ENCODE results near the gene FARP2.

DNA sequence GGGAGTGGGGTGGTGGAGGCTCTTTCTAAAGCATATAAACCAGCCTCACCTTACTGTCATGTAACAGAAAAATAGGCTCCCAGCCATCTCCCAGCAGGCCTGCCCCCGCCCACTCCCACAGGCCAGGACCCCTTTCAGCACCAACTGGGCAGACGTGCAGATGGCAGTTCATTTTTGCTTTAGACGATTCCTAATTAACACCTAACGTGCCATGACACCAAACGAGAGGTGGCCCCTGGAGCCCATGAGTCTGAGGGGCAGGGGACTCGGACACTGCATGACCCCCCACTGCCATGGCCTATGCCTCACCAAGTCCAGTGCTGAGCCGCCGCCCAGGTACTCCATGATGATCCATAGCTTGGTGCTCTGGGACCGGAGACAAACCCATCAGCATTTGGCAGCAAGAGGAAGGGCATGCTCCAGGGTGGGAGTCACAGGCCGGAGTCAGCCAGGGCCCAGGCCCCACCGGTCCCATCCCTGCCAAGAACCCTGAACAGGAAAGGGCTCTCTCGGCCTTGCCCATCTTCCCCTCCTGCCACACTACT, 144.4 kb downstream of the FARP2 start:
- no peak for TF ChIP-seq POLR2AphosphoS5 (IDR thresholded peaks at IDR 0.05)
- TF ChIP-seq, protein P1, sequence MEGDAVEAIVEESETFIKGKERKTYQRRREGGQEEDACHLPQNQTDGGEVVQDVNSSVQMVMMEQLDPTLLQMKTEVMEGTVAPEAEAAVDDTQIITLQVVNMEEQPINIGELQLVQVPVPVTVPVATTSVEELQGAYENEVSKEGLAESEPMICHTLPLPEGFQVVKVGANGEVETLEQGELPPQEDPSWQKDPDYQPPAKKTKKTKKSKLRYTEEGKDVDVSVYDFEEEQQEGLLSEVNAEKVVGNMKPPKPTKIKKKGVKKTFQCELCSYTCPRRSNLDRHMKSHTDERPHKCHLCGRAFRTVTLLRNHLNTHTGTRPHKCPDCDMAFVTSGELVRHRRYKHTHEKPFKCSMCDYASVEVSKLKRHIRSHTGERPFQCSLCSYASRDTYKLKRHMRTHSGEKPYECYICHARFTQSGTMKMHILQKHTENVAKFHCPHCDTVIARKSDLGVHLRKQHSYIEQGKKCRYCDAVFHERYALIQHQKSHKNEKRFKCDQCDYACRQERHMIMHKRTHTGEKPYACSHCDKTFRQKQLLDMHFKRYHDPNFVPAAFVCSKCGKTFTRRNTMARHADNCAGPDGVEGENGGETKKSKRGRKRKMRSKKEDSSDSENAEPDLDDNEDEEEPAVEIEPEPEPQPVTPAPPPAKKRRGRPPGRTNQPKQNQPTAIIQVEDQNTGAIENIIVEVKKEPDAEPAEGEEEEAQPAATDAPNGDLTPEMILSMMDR (IDR thresholded peaks at IDR 0.05): no peak
- TF ChIP-seq EP300 (IDR thresholded peaks at IDR 0.05): no peak
- TF ChIP-seq POLR2A (IDR thresholded peaks at IDR 0.05): no peak
